B cell (primary cell): Measurements from ENCODE around the gene DAG1.

Experiments
- EZH2 ChIP-seq: IDR thresholded peaks from 2 replicates; pipeline ENCODE4 v1.6.1; 2012; ENCODE audit warnings: borderline replicate concordance, low read depth, mild to moderate bottlenecking, moderate library complexity, low read length; ENCODE audit not compliant: insufficient read depth, poor library complexity, severe bottlenecking
- TF ChIP-seq, protein P1 (sequence below): fragments of 200-600 bp; IDR thresholded peaks from one replicate; pipeline ENCODE4 v1.8.0; 2022; ENCODE audit warnings: antibody characterized with exemption, mild to moderate bottlenecking

DNA sequence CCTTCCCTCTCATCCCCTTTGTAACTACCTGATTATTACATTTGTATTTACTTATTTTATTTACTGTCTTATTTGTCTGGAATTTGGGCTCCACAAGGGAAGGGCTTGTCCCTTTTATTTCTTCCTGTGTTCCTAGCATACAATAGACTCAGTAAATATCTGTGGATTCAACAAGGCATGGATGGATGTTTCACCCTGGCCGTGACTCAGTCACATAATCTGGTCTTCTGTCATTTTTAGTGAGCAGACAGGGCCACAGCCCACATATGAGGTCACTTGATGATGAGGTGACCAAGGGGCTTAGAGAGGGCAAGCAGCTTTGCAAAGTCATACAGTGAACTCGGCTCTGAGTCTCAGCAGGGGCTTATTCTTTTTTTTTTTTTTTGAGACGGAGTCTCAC lies 7.8 kb upstream of the DAG1 start:
- TF ChIP-seq, protein P1, sequence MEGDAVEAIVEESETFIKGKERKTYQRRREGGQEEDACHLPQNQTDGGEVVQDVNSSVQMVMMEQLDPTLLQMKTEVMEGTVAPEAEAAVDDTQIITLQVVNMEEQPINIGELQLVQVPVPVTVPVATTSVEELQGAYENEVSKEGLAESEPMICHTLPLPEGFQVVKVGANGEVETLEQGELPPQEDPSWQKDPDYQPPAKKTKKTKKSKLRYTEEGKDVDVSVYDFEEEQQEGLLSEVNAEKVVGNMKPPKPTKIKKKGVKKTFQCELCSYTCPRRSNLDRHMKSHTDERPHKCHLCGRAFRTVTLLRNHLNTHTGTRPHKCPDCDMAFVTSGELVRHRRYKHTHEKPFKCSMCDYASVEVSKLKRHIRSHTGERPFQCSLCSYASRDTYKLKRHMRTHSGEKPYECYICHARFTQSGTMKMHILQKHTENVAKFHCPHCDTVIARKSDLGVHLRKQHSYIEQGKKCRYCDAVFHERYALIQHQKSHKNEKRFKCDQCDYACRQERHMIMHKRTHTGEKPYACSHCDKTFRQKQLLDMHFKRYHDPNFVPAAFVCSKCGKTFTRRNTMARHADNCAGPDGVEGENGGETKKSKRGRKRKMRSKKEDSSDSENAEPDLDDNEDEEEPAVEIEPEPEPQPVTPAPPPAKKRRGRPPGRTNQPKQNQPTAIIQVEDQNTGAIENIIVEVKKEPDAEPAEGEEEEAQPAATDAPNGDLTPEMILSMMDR: no peak
- TF ChIP-seq EZH2: no peak
